ENCODE measurements around the gene VPREB3.

GRCh38 chr22:23775779-23776375 is 21.7 kb upstream of the VPREB3 start:
- TF ChIP-seq FOXP2 (optimal IDR thresholded peaks at IDR 0.05; ENCODE audit: borderline replicate concordance, extremely low read depth, extremely low read length, insufficient read depth) (no peak), REST (IDR thresholded peaks at IDR 0.05; ENCODE audit: insufficient read depth in 1 of 2, low read depth in 2 of 2, low read length in 2 of 2) (no peak), TAF1 (IDR thresholded peaks at IDR 0.05; ENCODE audit: borderline replicate concordance, insufficient read depth, low read length) (no peak), POLR2AphosphoS5 (IDR thresholded peaks at IDR 0.05; ENCODE audit: low read depth, low read length) (no peak)
